ENCODE measurements around the gene ZNF281.

DNA sequence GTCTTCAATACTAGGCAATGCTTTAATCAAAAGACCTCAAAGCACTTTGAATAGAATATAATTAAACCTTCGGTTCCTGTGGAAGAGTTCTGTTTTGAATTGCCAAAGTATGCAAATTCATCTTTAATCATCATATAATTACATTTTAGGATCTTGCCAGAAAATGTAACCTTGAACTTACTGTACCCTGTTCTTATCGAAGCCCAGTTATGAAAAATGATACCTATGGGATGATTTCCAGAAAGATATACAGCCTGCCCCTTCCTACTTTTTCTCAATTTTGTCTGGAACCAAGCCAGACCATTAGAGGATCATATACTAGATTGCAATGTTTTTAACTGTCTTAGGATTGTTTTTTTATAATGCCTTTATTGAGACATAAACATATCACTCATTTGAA lies 34.0 kb upstream of the ZNF281 start:
- TF ChIP-seq EZH2 (IDR thresholded peaks at IDR 0.05), result no peak
- TF ChIP-seq POLR2AphosphoS5 (IDR thresholded peaks at IDR 0.05; ENCODE audit: borderline replicate concordance, low read depth, low read length), result no peak
